HCT116 (cell line): ENCODE measurements around the gene PHKG2. TPM values are rescaled to one million over a fixed set of nuclear protein-coding genes. Genes with fewer than 3 reads are reported as not detected.

Experiments used
- ATAC-seq: fragments of 200-7000 bp; cut with Tn5 transposase; 2 replicates; pipeline ENCODE4 v1.9.1; 2020; ENCODE audit warnings: mild to moderate bottlenecking, moderate library complexity
- BruUV-seq: library from RNA; stranded (reverse); fragments of 400-500 nt; replicated peaks from 2 replicates; lab custom pipeline; 2021; lab: Mats Ljungman, UMichigan
- CTCF ChIA-PET: fragments of 300-600 bp; sonication (Branson Sonifier 250); formaldehyde crosslinking; loops from one replicate; lab custom pipeline; 2021; ENCODE audit warnings: antibody characterized with exemption; lab: Charles Lee
- POLR2A ChIA-PET: fragments of 300-600, 350-600 bp; sonication (Branson Sonifier 250); formaldehyde crosslinking; loops from one replicate; lab custom pipeline; 2021; ENCODE audit warnings: antibody characterized with exemption; lab: Charles Lee
- RAD21 ChIA-PET, 2 experiments: fragments of 300-600 bp; sonication (Branson Sonifier 250); formaldehyde crosslinking; loops; one replicate each; lab custom pipeline; 2023; ENCODE audit warnings: low total read pairs in 2 of 2; ENCODE audit not compliant: uncharacterized antibody in 2 of 2, unreplicated experiment in 2 of 2, low non-redundant PET in 1 of 2; lab: Charles Lee
- DNase-seq: peaks from one replicate; pipeline ENCODE4 v3.0.0-alpha.2; 2010; ENCODE audit warnings: low read depth, low spot score
- H2AFZ ChIP-seq: fragments of 200-600 bp; shearing (Covaris generic), sonication (generic); 2 replicates; pipeline ENCODE4 v1.6.1; 2017; ENCODE audit warnings: low read depth, mixed run types, mixed read lengths, antibody characterized with exemption, low read length; ENCODE audit not compliant: poor library complexity, severe bottlenecking
- H3K27ac ChIP-seq: 2 replicates; pipeline ENCODE4 v1.5.1; 2012; ENCODE audit warnings: low read depth, low read length
- H3K27me3 ChIP-seq: fragments of 200-600 bp; sonication (generic); 2 replicates; pipeline ENCODE4 v1.6.1; 2016; ENCODE audit warnings: mixed run types, low read length, mixed read lengths; ENCODE audit not compliant: insufficient read depth
- H3K36me3 ChIP-seq, 2 experiments: fragments of 200-500 bp in 1 of 2; fragments of 200-600 bp in 1 of 2; sonication (Bioruptor generic) in 1 of 2; sonication (generic) in 1 of 2; 2 replicates each; pipeline versions ENCODE4 v1.5.1 to v1.6.1; 2014 to 2016; ENCODE audit warnings: low read length in 2 of 2, inconsistent platforms in 1 of 2, mixed read lengths in 1 of 2, mixed run types in 1 of 2; ENCODE audit not compliant: insufficient read depth in 2 of 2, control insufficient read depth in 1 of 2
- H3K4me1 ChIP-seq, 2 experiments: fragments of 200-600 bp in 1 of 2; sonication (generic) in 1 of 2; 2 replicates each; pipeline versions ENCODE4 v1.5.1 to v1.6.1; 2012 to 2017; ENCODE audit warnings: low read length in 2 of 2, inconsistent platforms in 1 of 2, mild to moderate bottlenecking in 1 of 2, mixed read lengths in 1 of 2, mixed run types in 1 of 2, moderate library complexity in 1 of 2; ENCODE audit not compliant: insufficient read depth in 2 of 2, control insufficient read depth in 1 of 2
- H3K4me2 ChIP-seq: fragments of 200-600 bp; sonication (generic); 2 replicates; pipeline ENCODE4 v1.6.1; 2017; ENCODE audit warnings: mixed run types, low read length, mixed read lengths
- H3K4me3 ChIP-seq, 2 experiments: fragments of 200-600 bp in 1 of 2; sonication (generic) in 1 of 2; replicated peaks in 1 of 2; 2 replicates each; pipeline ENCODE4 v1.5.1; 2011 to 2016; ENCODE audit warnings: low read length in 2 of 2, control low read depth in 1 of 2, low read depth in 1 of 2, mild to moderate bottlenecking in 1 of 2, mixed read lengths in 1 of 2, mixed run types in 1 of 2
- H3K79me2 ChIP-seq: fragments of 200-600 bp; sonication (generic); 2 replicates; pipeline ENCODE4 v1.6.1; 2017; ENCODE audit warnings: mild to moderate bottlenecking, mixed run types, low read length, moderate library complexity, mixed read lengths; ENCODE audit not compliant: insufficient read depth
- H3K9ac ChIP-seq: fragments of 200-600 bp; sonication (generic); 2 replicates; pipeline ENCODE4 v1.6.1; 2016; ENCODE audit warnings: low read length, mixed read lengths
- H3K9me2 ChIP-seq: fragments of 200-600 bp; sonication (generic), shearing (Covaris generic); 2 replicates; pipeline ENCODE4 v1.6.1; 2017; ENCODE audit warnings: mixed run types, mild to moderate bottlenecking, moderate library complexity; ENCODE audit not compliant: insufficient read depth
- H3K9me3 ChIP-seq, 2 experiments: fragments of 200-500 bp in 1 of 2; fragments of 200-600 bp in 1 of 2; sonication (Bioruptor generic) in 1 of 2; sonication (generic) in 1 of 2; 2 replicates each; pipeline ENCODE4 v1.6.1; 2014 to 2017; ENCODE audit warnings: low read length in 2 of 2, mixed read lengths in 2 of 2, inconsistent platforms in 1 of 2, low read depth in 1 of 2, mild to moderate bottlenecking in 1 of 2, mixed run types in 1 of 2, moderate library complexity in 1 of 2; ENCODE audit not compliant: control insufficient read depth in 1 of 2, insufficient read depth in 1 of 2
- H4K20me1 ChIP-seq: fragments of 200-600 bp; sonication (generic), shearing (Covaris generic); 2 replicates; pipeline ENCODE4 v1.6.1; 2017; ENCODE audit warnings: mixed run types, mild to moderate bottlenecking, moderate library complexity; ENCODE audit not compliant: insufficient read depth
- ATF3 ChIP-seq: IDR thresholded peaks from 2 replicates; pipeline ENCODE4 v1.6.1; 2012
- CBX3 ChIP-seq: IDR thresholded peaks from 2 replicates; pipeline ENCODE4 v1.6.1; 2012; ENCODE audit warnings: low read depth
- FOSL1 ChIP-seq: IDR thresholded peaks from 2 replicates; pipeline ENCODE4 v1.6.1; 2012; ENCODE audit warnings: low read depth
- POLR2AphosphoS5 ChIP-seq: IDR thresholded peaks from 2 replicates; pipeline ENCODE4 v1.6.1; 2011; ENCODE audit warnings: mild to moderate bottlenecking, low read depth, low read length, moderate library complexity
- SIN3A ChIP-seq: IDR thresholded peaks from 2 replicates; pipeline ENCODE4 v1.6.1; 2012; ENCODE audit warnings: low read depth
- SP1 ChIP-seq: IDR thresholded peaks from 2 replicates; pipeline ENCODE4 v1.6.1; 2012; ENCODE audit warnings: low read depth
- SRF ChIP-seq: IDR thresholded peaks from 2 replicates; pipeline ENCODE4 v1.6.1; 2012; ENCODE audit warnings: low read depth
- YY1 ChIP-seq: IDR thresholded peaks from 2 replicates; pipeline ENCODE4 v1.6.1; 2011; ENCODE audit warnings: low read length, low read depth, moderate library complexity, mild to moderate bottlenecking; ENCODE audit not compliant: insufficient replicate concordance; ENCODE audit errors: extremely low read depth
- ZFX ChIP-seq: fragments of 450-650 bp; IDR thresholded peaks from 2 replicates; pipeline ENCODE4 v1.6.1; 2017
- intact Hi-C: fragments of 100-400 bp; cut with micrococcal nuclease; formaldehyde crosslinking; loops from 2 replicates; pipeline ENCODE4 v1.10.0; 2022
- total RNA-seq: library from RNA; stranded (reverse); gene quantifications from one replicate; pipeline ENCODE4 v1.2.1, GENCODE V29; 2021; ENCODE audit not compliant: unreplicated experiment
- TF ChIP-seq, protein P1 (sequence below): IDR thresholded peaks from 2 replicates; pipeline ENCODE4 v1.6.1; 2012

The PHKG2 gene
- total RNA-seq, 1 experiment from 2014 or later, result 32.6 TPM

- H3K4me2 ChIP-seq, result peak overlapping the region; percentile 90
- no TSS peak for BruUV-seq
- ATAC-seq (no peak), DNase-seq (no peak)
- H3K27ac ChIP-seq, result peak overlapping the region; percentile 72
- intact Hi-C loops, result no loop called here
- peaks cover 34 to 49% of the 10 kb centered on the region in 2 experiments; a peak in 3 of 4 replicates for H3K36me3 ChIP-seq
- RAD21 ChIA-PET, result no interaction called here
- H4K20me1 ChIP-seq, result no peaks in the 10 kb centered on the region
- no peak overlapping the region for H3K4me3 ChIP-seq
- no peaks in the 10 kb centered on the region for H3K9me2 ChIP-seq
- no peaks in the 10 kb centered on the region for H3K27me3 ChIP-seq
- H3K9me3 ChIP-seq, result no peaks in the 10 kb centered on the region
- CTCF ChIA-PET, result no interaction called here
- no peak overlapping the region for H2AFZ ChIP-seq
- H3K9ac ChIP-seq, result peak overlapping the region; percentile 73
- H3K79me2 ChIP-seq, result peaks cover 30% of the 10 kb centered on the region
- TF ChIP-seq FOSL1, result no peak
- no peak for TF ChIP-seq ZFX
- POLR2A ChIA-PET, result no interaction called here
- peaks cover 29 to 36% of the 10 kb centered on the region in 2 experiments for H3K4me1 ChIP-seq
Observed at GRCh38 chr16:30738984-30739951, 9.0 kb upstream of the PHKG2 start.

DNA sequence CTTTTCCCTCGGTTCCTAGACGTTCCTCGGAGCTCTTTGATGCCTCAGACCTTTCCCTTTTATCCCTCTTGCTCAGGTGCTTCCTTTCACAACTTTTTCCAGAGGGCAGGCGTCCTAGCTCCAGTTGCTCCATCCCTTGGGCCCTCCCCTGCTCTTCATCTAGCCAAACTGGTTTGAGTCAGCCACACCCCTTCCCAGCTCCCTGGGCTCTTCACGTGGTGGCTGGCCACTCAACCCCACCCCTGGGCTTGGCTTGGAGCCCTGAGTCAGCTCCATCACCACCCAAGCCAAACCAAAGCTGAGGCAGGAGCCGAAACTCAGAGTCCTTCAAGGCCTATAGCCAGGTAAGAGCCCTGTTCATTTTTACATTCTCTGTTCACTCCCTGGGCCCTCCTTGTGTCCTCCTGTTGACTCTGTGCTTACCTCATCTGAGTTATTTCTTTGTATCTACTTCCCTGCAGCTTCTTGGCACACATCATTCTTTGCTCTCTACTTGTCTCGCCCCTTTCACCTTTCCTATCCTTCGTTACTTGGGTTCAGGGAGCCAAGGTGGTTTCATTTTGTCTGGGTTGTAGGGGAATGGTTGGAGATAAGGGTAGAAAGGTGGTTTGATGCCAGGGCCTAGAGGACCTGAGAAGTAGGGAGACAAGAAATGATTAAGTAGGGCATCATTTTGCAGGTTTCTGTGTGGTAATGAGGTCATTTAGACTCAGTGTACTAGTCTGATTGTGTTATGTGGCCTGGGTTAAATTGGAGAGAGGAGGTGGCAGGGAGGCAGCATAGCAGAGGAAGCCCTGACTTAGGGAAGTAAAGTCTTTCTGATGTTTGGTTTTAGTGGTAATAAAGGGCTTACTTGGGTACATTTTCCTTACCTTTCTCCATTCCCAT lies 7.6 kb upstream of the PHKG2 start:
- ATAC-seq, result peak; percentile 91
- Histone ChIP-seq H3K27me3 (no peaks in the 10 kb centered on the region), H3K9ac (peak overlapping the region; percentile 73), H3K79me2 (peaks cover 30% of the 10 kb centered on the region), H3K4me2 (peak overlapping the region; percentile 90), H3K36me3 (peaks cover 29 to 53% of the 10 kb centered on the region in 2 experiments; a peak in 3 of 4 replicates), H3K4me3 (peak overlapping the region; percentile 47 to 60), H3K4me1 (peaks cover 29 to 36% of the 10 kb centered on the region in 2 experiments), H3K27ac (peak overlapping the region; percentile 72), H2AFZ (no peak overlapping the region)
- ChIA-PET RAD21 (interaction anchor here in 1 of 2 experiments (0.6 kb wide), 1 partner anchor 293 kb away, joined by 8 read pairs; the partner anchor contains the start of gene STX4), CTCF (interaction anchor here (1.0 kb wide), 1 partner anchor 201 kb away, joined by 5 read pairs; no protein-coding TSS in a partner anchor)
- TSS peak; percentile 63 for BruUV-seq
- intact Hi-C loops, result loop anchor here (2.0 kb wide), 1 partner anchor 42 kb away; the partner anchor contains the start of gene SRCAP
- TF ChIP-seq SRF (no peak), POLR2AphosphoS5 (peak; percentile 63; the same call in 1 of the 2 replicates), YY1 (peak; percentile 48), SP1 (peak; percentile 83), CBX3 (no peak), ATF3 (no peak), SIN3A (peak; percentile 71)
- TF ChIP-seq, protein P1, sequence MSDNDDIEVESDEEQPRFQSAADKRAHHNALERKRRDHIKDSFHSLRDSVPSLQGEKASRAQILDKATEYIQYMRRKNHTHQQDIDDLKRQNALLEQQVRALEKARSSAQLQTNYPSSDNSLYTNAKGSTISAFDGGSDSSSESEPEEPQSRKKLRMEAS, result peak; percentile 88
- TF ChIP-seq, all 23 proteins: peak for 5
- H3K9me3 ChIP-seq, result no peaks in the 10 kb centered on the region
- POLR2A ChIA-PET, result interaction anchor here (0.6 to 1.3 kb wide), 3 partner anchors 8 to 149 kb away, joined by 3 to 5 read pairs (median 3); no protein-coding TSS in a partner anchor
- no peaks in the 10 kb centered on the region for H3K9me2 ChIP-seq
- no peaks in the 10 kb centered on the region for H4K20me1 ChIP-seq
- peak; percentile 87 for DNase-seq
